DND-41 (cell line): Measurements from ENCODE around the gene STAM2.

ENCODE experiments used
- ATAC-seq: fragments of 200-7000 bp; cut with Tn5 transposase; 3 replicates; pipeline ENCODE4 v1.9.1; 2021; ENCODE audit warnings: low read depth; ENCODE audit not compliant: insufficient read depth
- DNase-seq: peaks from one replicate; pipeline ENCODE4 v3.0.0-alpha.2; 2020
- H2AFZ ChIP-seq: 2 replicates; pipeline ENCODE4 v1.6.0; 2012; ENCODE audit warnings: low read depth, low read length
- H3K27ac ChIP-seq: 2 replicates; pipeline ENCODE4 v1.5.1; 2012; ENCODE audit warnings: low read length, inconsistent platforms
- H3K27me3 ChIP-seq: fragments of 200-600 bp; sonication (generic); 2 replicates; pipeline ENCODE4 v1.6.0; 2012; ENCODE audit warnings: low read length, mild to moderate bottlenecking, inconsistent platforms; ENCODE audit not compliant: insufficient read depth, poor library complexity
- H3K36me3 ChIP-seq: 2 replicates; pipeline ENCODE4 v1.5.1; 2012; ENCODE audit warnings: low read length, inconsistent platforms; ENCODE audit not compliant: insufficient read depth
- H3K4me1 ChIP-seq: 2 replicates; pipeline ENCODE4 v1.5.1; 2012; ENCODE audit warnings: mild to moderate bottlenecking, low read length; ENCODE audit not compliant: insufficient read depth
- H3K4me2 ChIP-seq: 2 replicates; pipeline ENCODE4 v1.6.0; 2012; ENCODE audit warnings: mild to moderate bottlenecking, moderate library complexity, low read length, inconsistent platforms; ENCODE audit not compliant: insufficient read depth
- H3K4me3 ChIP-seq, 2 experiments: fragments of 200-600 bp in 1 of 2; shearing (Covaris generic) in 1 of 2; 2 replicates each; pipeline ENCODE4 v1.5.1; 2012 to 2016; ENCODE audit warnings: inconsistent platforms in 2 of 2, low read length in 2 of 2, mild to moderate bottlenecking in 2 of 2, low read depth in 1 of 2, moderate library complexity in 1 of 2
- H3K79me2 ChIP-seq: 2 replicates; pipeline ENCODE4 v1.6.0; 2012; ENCODE audit warnings: low read length, inconsistent platforms; ENCODE audit not compliant: insufficient read depth
- H3K9ac ChIP-seq: 2 replicates; pipeline ENCODE4 v1.6.0; 2012; ENCODE audit warnings: low read depth, mild to moderate bottlenecking, inconsistent platforms, low read length, moderate library complexity
- H3K9me3 ChIP-seq: 2 replicates; pipeline ENCODE4 v1.5.1; 2012; ENCODE audit warnings: low read length, moderate library complexity, mild to moderate bottlenecking, inconsistent platforms; ENCODE audit not compliant: insufficient read depth, severe bottlenecking
- H4K20me1 ChIP-seq: 2 replicates; pipeline ENCODE4 v1.6.0; 2012; ENCODE audit warnings: low read length; ENCODE audit not compliant: insufficient read depth
- CTCF ChIP-seq: IDR thresholded peaks from 2 replicates; pipeline ENCODE4 v1.5.1; 2012; ENCODE audit warnings: borderline replicate concordance, low read length, moderate library complexity, mild to moderate bottlenecking; ENCODE audit not compliant: poor library complexity, severe bottlenecking; ENCODE audit errors: extremely low read depth
- EZH2 ChIP-seq: IDR thresholded peaks from 3 replicates; pipeline ENCODE4 v1.6.1; 2012; ENCODE audit warnings: borderline replicate concordance, low read depth, mild to moderate bottlenecking, moderate library complexity, low read length, inconsistent platforms; ENCODE audit not compliant: severe bottlenecking

STAM2 gene

GRCh38 chr2:152099367-152100050 is 76.1 kb downstream of the STAM2 start:
- H3K27ac ChIP-seq: no peak overlapping the region
- H3K4me1 ChIP-seq: no peaks in the 10 kb centered on the region
- no peaks in the 10 kb centered on the region for H4K20me1 ChIP-seq
- no peak overlapping the region for H2AFZ ChIP-seq
- ATAC-seq (no peak), DNase-seq (no peak)
- H3K4me2 ChIP-seq: no peak overlapping the region
- H3K27me3 ChIP-seq: no peaks in the 10 kb centered on the region
- TF ChIP-seq EZH2: no peak
- no peak for TF ChIP-seq CTCF
- no peak overlapping the region for H3K9ac ChIP-seq
- H3K9me3 ChIP-seq: no peaks in the 10 kb centered on the region
- H3K36me3 ChIP-seq: no peaks in the 10 kb centered on the region
- H3K79me2 ChIP-seq: no peaks in the 10 kb centered on the region
- no peak overlapping the region for H3K4me3 ChIP-seq

- H3K27ac ChIP-seq: no peak within 1 kb of the TSS
- no peaks in the 10 kb centered on the region for H3K4me1 ChIP-seq
- H3K27me3 ChIP-seq: no peaks in the 10 kb centered on the region
- no peaks in the 10 kb centered on the region for H3K9me3 ChIP-seq
- no peak within 1 kb of the TSS for H3K9ac ChIP-seq
- H3K4me2 ChIP-seq: no peak within 1 kb of the TSS
- ATAC-seq (no peak), DNase-seq (no peak)
- TF ChIP-seq EZH2 (no peak), CTCF (no peak)
- no peaks in the 10 kb centered on the region for H3K36me3 ChIP-seq
- H2AFZ ChIP-seq: no peak within 1 kb of the TSS
- H3K4me3 ChIP-seq: no peak within 1 kb of the TSS
- H4K20me1 ChIP-seq: no peaks in the 10 kb centered on the region
- no peaks in the 10 kb centered on the region for H3K79me2 ChIP-seq
Measured at GRCh38 chr2:152098496-152099366, 76.8 kb downstream of the STAM2 start, which contains the start of gene CACNB4. CACNB4 (minus strand) TSS chr2:152099044.

GRCh38 chr2:152097801-152098495 is 77.6 kb downstream of the STAM2 start:
- ATAC-seq (no peak), DNase-seq (no peak)
- Histone ChIP-seq H3K4me3 (no peak overlapping the region), H3K27ac (no peak overlapping the region), H3K9ac (no peak overlapping the region), H3K79me2 (no peaks in the 10 kb centered on the region), H3K4me2 (no peak overlapping the region), H2AFZ (no peak overlapping the region), H3K9me3 (no peaks in the 10 kb centered on the region), H3K36me3 (no peaks in the 10 kb centered on the region), H3K4me1 (no peaks in the 10 kb centered on the region), H3K27me3 (no peaks in the 10 kb centered on the region), H4K20me1 (no peaks in the 10 kb centered on the region)
- TF ChIP-seq CTCF: no peak
- no peak for TF ChIP-seq EZH2
